DND-41 (cell line): ENCODE results near the gene KRT71.

Experiments used
- ATAC-seq: fragments of 200-7000 bp; cut with Tn5 transposase; 3 replicates; pipeline ENCODE4 v1.9.1; 2021; ENCODE audit warnings: low read depth; ENCODE audit not compliant: insufficient read depth
- DNase-seq: peaks from one replicate; pipeline ENCODE4 v3.0.0-alpha.2; 2020
- H2AFZ ChIP-seq: 2 replicates; pipeline ENCODE4 v1.6.0; 2012; ENCODE audit warnings: low read depth, low read length
- H3K27ac ChIP-seq: 2 replicates; pipeline ENCODE4 v1.5.1; 2012; ENCODE audit warnings: low read length, inconsistent platforms
- H3K27me3 ChIP-seq: fragments of 200-600 bp; sonication (generic); 2 replicates; pipeline ENCODE4 v1.6.0; 2012; ENCODE audit warnings: low read length, mild to moderate bottlenecking, inconsistent platforms; ENCODE audit not compliant: insufficient read depth, poor library complexity
- H3K36me3 ChIP-seq: 2 replicates; pipeline ENCODE4 v1.5.1; 2012; ENCODE audit warnings: low read length, inconsistent platforms; ENCODE audit not compliant: insufficient read depth
- H3K4me1 ChIP-seq: 2 replicates; pipeline ENCODE4 v1.5.1; 2012; ENCODE audit warnings: mild to moderate bottlenecking, low read length; ENCODE audit not compliant: insufficient read depth
- H3K4me2 ChIP-seq: 2 replicates; pipeline ENCODE4 v1.6.0; 2012; ENCODE audit warnings: mild to moderate bottlenecking, moderate library complexity, low read length, inconsistent platforms; ENCODE audit not compliant: insufficient read depth
- H3K4me3 ChIP-seq, 2 experiments: fragments of 200-600 bp in 1 of 2; shearing (Covaris generic) in 1 of 2; 2 replicates each; pipeline ENCODE4 v1.5.1; 2012 to 2016; ENCODE audit warnings: inconsistent platforms in 2 of 2, low read length in 2 of 2, mild to moderate bottlenecking in 2 of 2, low read depth in 1 of 2, moderate library complexity in 1 of 2
- H3K79me2 ChIP-seq: 2 replicates; pipeline ENCODE4 v1.6.0; 2012; ENCODE audit warnings: low read length, inconsistent platforms; ENCODE audit not compliant: insufficient read depth
- H3K9ac ChIP-seq: 2 replicates; pipeline ENCODE4 v1.6.0; 2012; ENCODE audit warnings: low read depth, mild to moderate bottlenecking, inconsistent platforms, low read length, moderate library complexity
- H3K9me3 ChIP-seq: 2 replicates; pipeline ENCODE4 v1.5.1; 2012; ENCODE audit warnings: low read length, moderate library complexity, mild to moderate bottlenecking, inconsistent platforms; ENCODE audit not compliant: insufficient read depth, severe bottlenecking
- H4K20me1 ChIP-seq: 2 replicates; pipeline ENCODE4 v1.6.0; 2012; ENCODE audit warnings: low read length; ENCODE audit not compliant: insufficient read depth
- EZH2 ChIP-seq: IDR thresholded peaks from 3 replicates; pipeline ENCODE4 v1.6.1; 2012; ENCODE audit warnings: borderline replicate concordance, low read depth, mild to moderate bottlenecking, moderate library complexity, low read length, inconsistent platforms; ENCODE audit not compliant: severe bottlenecking
- TF ChIP-seq, protein P1 (sequence below): IDR thresholded peaks from 2 replicates; pipeline ENCODE4 v1.5.1; 2012; ENCODE audit warnings: borderline replicate concordance, low read length, moderate library complexity, mild to moderate bottlenecking; ENCODE audit not compliant: poor library complexity, severe bottlenecking; ENCODE audit errors: extremely low read depth

The KRT71 gene

GRCh38 chr12:52515319-52515646, 37.7 kb downstream of the KRT71 start:
- Histone ChIP-seq H4K20me1 (no peaks in the 10 kb centered on the region), H3K27ac (no peak overlapping the region), H3K27me3 (peaks cover 15% of the 10 kb centered on the region), H3K9me3 (no peaks in the 10 kb centered on the region), H3K4me2 (no peak overlapping the region), H3K4me3 (no peak overlapping the region), H2AFZ (no peak overlapping the region), H3K4me1 (no peaks in the 10 kb centered on the region), H3K9ac (no peak overlapping the region), H3K36me3 (no peaks in the 10 kb centered on the region), H3K79me2 (no peaks in the 10 kb centered on the region)
- no peak for TF ChIP-seq EZH2
- TF ChIP-seq, protein P1, sequence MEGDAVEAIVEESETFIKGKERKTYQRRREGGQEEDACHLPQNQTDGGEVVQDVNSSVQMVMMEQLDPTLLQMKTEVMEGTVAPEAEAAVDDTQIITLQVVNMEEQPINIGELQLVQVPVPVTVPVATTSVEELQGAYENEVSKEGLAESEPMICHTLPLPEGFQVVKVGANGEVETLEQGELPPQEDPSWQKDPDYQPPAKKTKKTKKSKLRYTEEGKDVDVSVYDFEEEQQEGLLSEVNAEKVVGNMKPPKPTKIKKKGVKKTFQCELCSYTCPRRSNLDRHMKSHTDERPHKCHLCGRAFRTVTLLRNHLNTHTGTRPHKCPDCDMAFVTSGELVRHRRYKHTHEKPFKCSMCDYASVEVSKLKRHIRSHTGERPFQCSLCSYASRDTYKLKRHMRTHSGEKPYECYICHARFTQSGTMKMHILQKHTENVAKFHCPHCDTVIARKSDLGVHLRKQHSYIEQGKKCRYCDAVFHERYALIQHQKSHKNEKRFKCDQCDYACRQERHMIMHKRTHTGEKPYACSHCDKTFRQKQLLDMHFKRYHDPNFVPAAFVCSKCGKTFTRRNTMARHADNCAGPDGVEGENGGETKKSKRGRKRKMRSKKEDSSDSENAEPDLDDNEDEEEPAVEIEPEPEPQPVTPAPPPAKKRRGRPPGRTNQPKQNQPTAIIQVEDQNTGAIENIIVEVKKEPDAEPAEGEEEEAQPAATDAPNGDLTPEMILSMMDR, result no peak
- no peak for DNase-seq
- no peak for ATAC-seq

DNA sequence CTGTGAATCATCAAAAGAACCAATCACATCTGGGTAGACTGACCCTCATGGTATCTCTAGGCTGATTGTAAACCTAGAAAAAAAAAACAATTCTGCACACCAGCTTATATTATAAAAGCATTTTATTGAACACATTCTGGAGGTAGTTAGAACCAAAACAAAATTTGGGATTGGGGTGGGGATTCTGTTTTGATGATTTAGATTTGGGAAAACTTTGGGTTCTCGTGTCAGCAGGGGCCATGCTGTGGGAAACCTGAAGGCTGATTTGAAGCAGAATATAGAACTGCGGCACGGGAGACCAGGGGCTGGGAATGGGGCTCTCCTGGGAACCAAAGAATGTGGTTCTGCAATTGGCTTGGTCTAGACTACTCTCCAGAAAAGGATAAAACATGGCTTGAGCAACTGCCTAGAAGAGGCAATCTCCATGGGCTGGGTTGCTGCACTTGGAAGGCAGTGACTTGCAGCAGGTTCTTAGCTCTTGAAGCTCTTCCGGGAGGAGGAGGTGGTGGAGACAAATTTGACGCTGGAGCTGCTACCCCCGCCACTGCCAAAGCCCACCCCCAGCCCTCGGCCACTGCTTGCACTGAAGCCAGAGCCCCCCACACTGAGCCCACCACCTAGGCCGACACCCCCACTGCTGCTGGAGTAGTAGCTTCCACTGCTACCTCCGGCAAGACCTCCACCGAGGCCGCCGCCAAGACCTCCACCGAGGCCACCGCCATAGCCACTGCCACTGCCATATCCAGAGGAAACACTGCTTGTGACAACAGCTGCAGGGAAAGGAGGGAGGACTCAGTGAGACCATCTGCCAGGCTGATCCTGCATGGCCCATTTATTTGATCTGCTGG, 38.2 kb downstream of the KRT71 start:
- Histone ChIP-seq H3K79me2 (no peaks in the 10 kb centered on the region), H3K9ac (no peak overlapping the region), H3K36me3 (no peaks in the 10 kb centered on the region), H3K27me3 (peaks cover 15% of the 10 kb centered on the region), H3K4me3 (no peak overlapping the region), H4K20me1 (no peaks in the 10 kb centered on the region), H3K4me2 (no peak overlapping the region), H3K9me3 (no peaks in the 10 kb centered on the region), H3K4me1 (no peaks in the 10 kb centered on the region), H2AFZ (no peak overlapping the region), H3K27ac (no peak overlapping the region)
- ATAC-seq (no peak), DNase-seq (no peak)
- TF ChIP-seq, protein P1, result no peak
- no peak for TF ChIP-seq EZH2

- ATAC-seq, result no peak
These were observed 39.2 kb downstream of the KRT71 start for GRCh38 chr12:52513736-52514135.

More at GRCh38 chr12:52513736-52514135, 39.2 kb downstream of the KRT71 start:
- no peak overlapping the region for H3K4me2 ChIP-seq
- no peaks in the 10 kb centered on the region for H3K36me3 ChIP-seq
- H3K27me3 ChIP-seq, result peaks cover 9% of the 10 kb centered on the region
- no peak for TF ChIP-seq EZH2
- TF ChIP-seq, protein P1, result no peak
- H3K4me1 ChIP-seq, result no peaks in the 10 kb centered on the region
- no peaks in the 10 kb centered on the region for H3K79me2 ChIP-seq
- no peak for DNase-seq
- no peaks in the 10 kb centered on the region for H4K20me1 ChIP-seq
- no peak overlapping the region for H3K27ac ChIP-seq
- no peak overlapping the region for H3K4me3 ChIP-seq
- H3K9me3 ChIP-seq, result no peaks in the 10 kb centered on the region
- H2AFZ ChIP-seq, result no peak overlapping the region
- no peak overlapping the region for H3K9ac ChIP-seq
